Activated naive CD8-positive, alpha-beta T cell treated with anti-CD3 and anti-CD28 coated beads, Interleukin-2, amount 50 U/mL, for 16 hours (primary cell): ENCODE results near the gene MLXIP.

Experiments used
- DNase-seq: peaks from one replicate; pipeline ENCODE4 v3.0.0-alpha.2; 2020; ENCODE audit warnings: low read depth, low spot score

Gene MLXIP

DNA sequence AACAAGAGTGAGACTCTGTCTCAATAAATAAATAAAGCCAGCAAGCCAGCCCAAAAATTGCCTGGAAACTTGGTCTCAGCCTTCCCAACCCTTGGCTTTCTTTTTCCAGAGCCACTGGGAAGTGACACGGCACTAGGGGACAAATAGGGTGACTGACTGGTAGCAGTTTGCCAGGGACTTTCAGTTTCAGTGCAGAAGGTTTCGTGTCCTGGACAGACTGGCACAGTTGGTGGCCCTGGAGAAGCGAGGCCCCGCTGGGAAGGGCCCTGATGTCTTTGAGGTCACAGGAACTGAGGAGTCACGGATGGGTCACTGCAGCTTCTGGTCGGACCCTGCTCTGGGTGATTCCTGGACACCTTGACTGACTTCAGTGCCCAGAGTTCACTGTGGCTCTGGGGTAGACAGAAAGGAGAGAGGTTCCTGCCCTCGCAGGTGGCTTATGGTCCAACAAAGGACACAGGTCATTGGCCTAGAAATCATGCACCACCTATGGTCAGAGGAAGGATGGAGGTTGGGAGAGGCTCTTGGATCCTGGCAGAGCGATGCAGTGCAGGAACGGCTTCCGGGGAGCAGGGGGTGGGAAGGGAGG, 107.0 kb downstream of the MLXIP start:
- no peak for DNase-seq

DNA sequence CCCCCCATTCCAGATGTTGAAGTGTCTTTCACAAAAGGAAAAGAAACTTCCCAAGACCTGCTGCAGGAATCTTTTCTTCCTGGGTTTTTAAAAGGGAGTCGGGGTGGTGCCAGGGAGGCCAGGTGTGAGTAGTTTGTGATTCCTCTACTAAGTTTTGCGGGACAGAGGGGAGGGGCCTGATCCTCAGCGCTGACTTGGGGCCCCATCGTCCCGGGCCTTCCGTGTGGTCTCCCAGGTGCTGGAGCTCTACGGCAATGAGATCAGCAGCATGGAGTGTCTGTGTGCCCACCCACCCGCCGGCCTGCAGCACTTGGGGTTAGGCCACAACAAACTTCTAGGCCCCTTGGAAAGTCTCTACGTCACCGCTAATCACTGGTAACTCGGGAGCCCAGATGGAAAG, 108.9 kb downstream of the MLXIP start:
- DNase-seq, result no peak

DNA sequence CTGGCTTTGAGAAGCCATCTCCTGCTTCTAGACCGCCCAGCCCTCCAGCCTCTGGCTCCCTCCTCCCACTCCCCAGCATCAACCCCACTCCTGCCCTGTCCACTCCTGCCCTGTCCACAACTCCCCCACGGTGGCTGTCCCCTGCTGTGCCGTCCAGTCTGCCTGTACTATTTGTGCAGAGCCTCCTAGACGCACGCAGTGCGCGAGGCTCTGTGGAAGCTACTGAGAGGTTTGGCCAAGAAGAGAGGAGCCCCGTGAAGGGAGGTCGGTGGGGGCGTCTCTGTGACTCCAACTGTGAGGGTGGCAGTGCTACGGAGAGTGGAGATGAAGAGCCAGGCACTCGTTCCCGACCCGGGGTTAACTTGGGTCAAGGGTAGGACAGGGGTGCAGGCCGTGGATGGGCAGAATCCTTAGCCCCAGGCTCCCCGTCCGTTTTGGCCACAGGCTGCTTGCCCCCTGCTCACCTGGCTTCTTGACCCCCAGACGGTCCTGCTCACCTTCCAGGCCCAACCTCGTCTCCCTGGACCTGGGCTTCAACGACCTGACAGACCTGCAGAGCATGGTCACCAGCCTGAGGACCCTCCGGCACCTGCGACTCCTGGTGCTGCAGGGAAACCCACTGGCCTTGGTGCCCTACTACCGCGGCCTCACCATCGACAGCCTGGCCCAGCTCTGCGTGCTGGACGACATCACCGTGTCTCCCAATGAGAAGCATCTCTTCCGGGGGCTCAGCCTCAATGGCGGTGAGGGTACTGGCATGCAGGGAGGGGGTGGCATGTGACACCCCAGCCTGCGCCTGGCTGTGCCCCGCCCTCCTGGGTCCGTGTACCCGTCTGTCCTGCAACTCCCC, 111.3 kb downstream of the MLXIP start:
- no peak for DNase-seq

DNA sequence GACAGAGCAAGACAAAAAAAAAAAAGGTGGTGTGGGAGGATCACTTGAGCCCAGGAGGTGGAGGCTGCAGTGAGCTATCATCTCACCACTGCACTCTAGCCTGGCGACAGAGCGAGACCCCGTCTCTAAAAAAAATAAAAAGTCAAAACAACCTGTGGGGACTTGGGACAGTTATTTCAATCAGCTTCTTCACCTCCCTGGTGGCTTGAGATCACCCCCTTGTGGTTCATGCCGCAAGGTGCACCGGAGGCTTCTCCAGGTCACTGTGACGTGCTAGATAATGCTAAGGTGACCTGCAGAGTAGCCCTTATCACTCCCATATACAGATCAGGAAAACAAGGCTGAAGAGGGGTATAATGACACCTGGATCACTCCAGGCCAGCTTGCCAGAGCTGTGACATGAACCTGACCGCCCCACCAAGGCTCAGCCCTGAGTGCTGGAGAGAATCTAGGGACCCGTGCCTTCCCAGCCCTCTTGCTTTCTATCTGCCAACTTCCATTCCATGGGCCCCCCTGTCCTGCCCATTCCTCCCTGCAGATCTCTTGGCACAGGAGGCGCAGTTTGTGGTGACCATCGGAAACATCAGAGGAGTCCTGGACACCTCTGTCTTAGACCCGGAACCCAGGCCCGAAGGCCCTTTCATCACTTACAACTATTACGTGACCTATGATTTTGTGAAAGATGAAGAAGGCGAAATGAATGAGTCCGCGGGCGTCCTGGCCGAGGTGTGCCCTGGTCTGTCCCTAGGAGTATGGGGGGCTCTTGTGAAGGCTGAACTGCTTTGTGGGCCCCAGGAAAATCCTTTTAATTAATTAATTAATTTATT, 112.5 kb downstream of the MLXIP start:
- DNase-seq, result peak; percentile 30

DNA sequence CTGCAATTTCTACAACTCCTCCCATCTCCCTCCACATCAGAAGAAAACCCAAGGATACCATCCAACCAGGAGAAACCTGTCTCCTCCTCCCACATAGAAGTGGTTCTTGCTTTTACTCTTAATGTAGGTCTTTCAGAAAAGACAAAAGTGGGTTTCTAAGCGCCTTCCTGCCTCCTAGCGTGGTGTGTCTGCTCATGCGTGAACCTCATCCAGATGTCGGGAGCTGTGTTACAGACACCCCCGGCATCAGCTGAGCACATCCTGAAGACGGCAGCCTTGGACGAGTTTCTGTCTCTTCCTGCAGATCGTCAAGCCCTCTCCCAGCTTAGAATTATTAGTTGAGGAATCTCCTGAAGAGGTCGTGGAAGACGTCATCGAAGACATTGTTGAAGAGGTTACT, 113.9 kb downstream of the MLXIP start:
- DNase-seq, result no peak

DNA sequence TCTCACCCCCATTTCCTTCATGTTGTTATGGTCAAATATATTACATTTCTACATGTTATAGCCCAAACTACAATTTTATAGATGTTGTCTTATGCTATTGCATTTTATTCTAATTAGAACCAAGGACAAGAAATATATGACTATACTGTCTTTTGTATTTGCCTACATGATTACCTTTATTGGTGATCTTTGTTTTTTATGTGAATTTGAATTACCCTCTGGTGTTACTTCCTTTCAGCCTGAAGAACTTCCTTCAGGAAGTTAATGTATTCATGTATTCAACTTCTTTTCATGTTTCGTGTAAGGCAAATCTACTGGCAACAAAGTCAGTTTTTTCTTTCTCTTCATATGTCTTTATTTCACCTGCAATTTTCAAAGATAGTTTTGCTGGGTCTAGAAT, 116.2 kb downstream of the MLXIP start:
- DNase-seq, result no peak

DNA sequence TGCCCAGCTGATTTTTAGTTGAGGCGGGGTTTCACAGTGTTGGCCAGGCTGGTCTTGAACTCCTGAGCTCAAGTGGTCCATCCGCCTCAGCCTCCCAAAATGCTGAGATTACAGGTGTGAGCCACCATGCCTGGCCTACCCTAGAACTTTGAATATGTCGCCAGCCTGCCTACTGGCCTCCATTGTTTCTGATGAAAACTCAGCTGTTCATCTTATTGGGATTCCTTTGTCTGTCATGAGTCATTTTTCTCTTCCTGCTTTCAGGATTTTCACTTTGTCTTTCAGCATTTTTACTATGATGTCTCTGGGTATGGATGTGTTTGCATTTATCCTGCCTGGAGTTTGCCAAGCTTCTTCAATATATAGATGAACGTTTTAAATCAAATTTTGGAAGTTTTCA, 116.8 kb downstream of the MLXIP start:
- no peak for DNase-seq
